ENCODE data around the gene WASHC4.

The WASHC4 gene

DNA sequence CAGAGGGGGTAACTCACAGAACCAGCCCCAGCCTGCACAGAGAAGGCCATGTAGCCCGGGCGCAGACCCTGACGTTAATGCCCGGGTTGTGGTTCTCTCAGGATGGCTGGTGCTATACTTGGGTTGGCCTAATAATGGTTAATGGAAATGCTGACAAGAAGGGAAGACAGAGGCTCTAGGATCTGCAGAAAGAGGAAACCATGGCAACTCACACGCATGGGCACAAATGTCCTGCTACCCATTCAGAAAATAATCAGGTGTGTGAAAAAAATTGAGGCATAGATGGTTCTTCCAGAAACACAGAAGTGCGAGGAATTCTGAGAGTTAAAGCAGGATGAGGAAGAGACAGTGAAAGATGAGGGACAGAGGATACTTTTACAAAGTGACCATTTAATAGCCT is 94.7 kb downstream of the WASHC4 start:
- H3K4me3 ChIP-seq (ENCODE audit: low read depth, low read length) = no peak overlapping the region
- in situ Hi-C loops (cut with HindIII; ENCODE audit: low sequenced_read_pairs) = no loop called here
- no peak for DNase-seq (ENCODE audit: low read depth, low spot score)
- TF ChIP-seq CTCF (IDR thresholded peaks at IDR 0.05; ENCODE audit: low read depth, low read length) = no peak

GRCh38 chr12:105204127-105204526 is 96.6 kb downstream of the WASHC4 start:
- no peak overlapping the region for H3K4me3 ChIP-seq (ENCODE audit: low read depth, low read length)
- in situ Hi-C loops (cut with HindIII; ENCODE audit: low sequenced_read_pairs) = no loop called here
- TF ChIP-seq CTCF (IDR thresholded peaks at IDR 0.05; ENCODE audit: low read depth, low read length) = no peak
- DNase-seq (ENCODE audit: low read depth, low spot score) = no peak

DNA sequence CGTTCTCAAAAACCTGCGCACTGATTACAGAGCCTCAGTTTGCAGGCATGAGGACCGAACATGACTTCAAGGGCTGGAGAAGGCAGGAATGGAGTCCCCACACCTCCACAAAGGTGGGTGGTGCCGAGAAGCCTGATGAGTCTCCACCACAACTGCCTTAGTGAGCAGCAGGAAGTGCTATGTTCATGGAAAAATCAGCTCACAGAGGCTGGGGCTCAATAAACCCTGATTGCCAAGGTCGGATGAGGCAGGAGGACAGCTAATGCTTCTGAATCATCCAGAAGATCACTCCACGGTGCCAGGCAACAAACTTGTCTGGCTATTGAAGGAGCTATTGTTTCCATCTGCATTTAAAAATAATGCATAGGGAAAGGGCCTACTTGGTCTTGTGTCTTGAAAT is 97.4 kb downstream of the WASHC4 start:
- no peak for TF ChIP-seq CTCF (IDR thresholded peaks at IDR 0.05; ENCODE audit: low read depth, low read length)
- in situ Hi-C loops (cut with HindIII; ENCODE audit: low sequenced_read_pairs) = no loop called here
- no peak overlapping the region for H3K4me3 ChIP-seq (ENCODE audit: low read depth, low read length)
- DNase-seq (ENCODE audit: low read depth, low spot score) = peak; percentile 83

DNA sequence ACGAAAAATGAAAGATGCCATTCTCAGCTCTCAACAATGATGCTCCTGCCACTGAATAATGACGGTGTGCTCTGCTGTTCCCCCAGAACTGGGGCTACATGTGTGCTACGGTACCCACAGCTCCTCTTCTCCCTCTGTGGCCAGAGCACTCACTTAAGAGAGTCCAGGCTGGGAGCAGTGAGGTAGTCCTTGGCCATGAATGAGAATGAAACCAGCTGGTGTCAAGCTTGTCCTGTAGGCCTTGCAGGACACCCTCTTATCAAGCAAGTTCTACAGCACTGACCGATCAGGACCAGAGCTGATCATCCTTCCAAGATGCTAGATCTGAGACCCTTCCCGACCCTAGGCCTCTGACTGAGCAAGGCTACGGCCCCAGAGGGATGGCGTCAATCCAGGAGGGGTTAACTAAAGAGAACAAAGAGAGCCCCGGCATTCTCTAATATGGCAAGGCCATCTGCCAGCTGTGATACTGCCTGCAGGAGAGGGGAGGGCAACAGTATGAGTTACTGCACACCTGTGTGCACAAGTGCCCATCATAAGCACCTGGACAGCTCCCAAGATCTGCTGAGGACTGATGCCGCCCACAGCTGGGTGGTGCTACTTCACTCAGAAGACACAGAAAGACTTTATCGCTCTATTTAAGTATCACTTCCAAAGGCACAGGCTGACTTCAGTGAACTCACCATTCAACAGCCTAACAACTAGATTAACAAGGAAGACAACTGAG is 98.0 kb downstream of the WASHC4 start:
- in situ Hi-C loops (cut with HindIII; ENCODE audit: low sequenced_read_pairs) = no loop called here
- no peak for DNase-seq (ENCODE audit: low read depth, low spot score)
- no peak for TF ChIP-seq CTCF (IDR thresholded peaks at IDR 0.05; ENCODE audit: low read depth, low read length)
- H3K4me3 ChIP-seq (ENCODE audit: low read depth, low read length) = no peak overlapping the region

DNA sequence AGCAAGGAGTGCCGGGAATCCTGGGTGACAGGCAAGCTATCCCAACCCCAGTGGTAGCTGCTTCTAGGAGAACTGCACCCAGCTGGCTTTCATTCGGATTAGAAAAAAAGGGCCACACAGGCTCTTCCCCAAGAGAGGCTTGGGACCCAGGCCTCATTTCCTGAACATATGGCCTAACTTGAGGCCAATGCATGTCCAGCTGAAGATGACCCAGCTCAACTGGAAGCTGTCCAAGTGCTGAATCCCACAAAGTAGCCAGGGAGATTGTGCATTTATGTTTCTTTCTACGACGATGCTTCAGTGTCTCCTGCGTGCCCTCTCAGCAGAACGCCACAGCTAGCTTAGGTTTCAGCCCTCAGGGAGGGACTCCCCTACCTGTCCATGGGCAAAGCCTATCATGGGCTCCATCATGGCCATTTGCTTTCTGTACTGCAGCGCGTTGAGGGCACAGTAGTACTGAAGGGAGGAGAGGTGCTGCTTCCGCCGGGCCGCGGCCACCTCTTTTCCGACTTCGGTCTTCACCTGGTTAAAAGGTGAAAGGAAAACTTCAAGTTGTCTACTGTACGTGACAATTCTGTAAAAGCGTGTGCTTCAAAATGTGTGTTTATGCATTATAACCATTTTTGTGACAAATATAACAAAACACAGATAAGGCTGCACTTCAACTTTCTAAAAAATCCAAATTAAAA is 99.3 kb downstream of the WASHC4 start:
- no peak overlapping the region for H3K4me3 ChIP-seq (ENCODE audit: low read depth, low read length)
- in situ Hi-C loops (cut with HindIII; ENCODE audit: low sequenced_read_pairs) = no loop called here
- TF ChIP-seq CTCF (IDR thresholded peaks at IDR 0.05; ENCODE audit: low read depth, low read length) = no peak
- no peak for DNase-seq (ENCODE audit: low read depth, low spot score)

GRCh38 chr12:105209091-105209490 is 101.6 kb downstream of the WASHC4 start:
- no peak overlapping the region for H3K4me3 ChIP-seq (ENCODE audit: low read depth, low read length)
- TF ChIP-seq CTCF (IDR thresholded peaks at IDR 0.05; ENCODE audit: low read depth, low read length) = no peak
- in situ Hi-C loops (cut with HindIII; ENCODE audit: low sequenced_read_pairs) = no loop called here
- no peak for DNase-seq (ENCODE audit: low read depth, low spot score)

All from astrocyte of the spinal cord (primary cell).